H1 (cell line): ENCODE measurements around the gene KCTD15. TPM values are rescaled to one million over a fixed set of nuclear protein-coding genes. Genes with fewer than 3 reads are reported as not detected.

Experiments used
- CTCF ChIA-PET: fragments of 300-600 bp; sonication (Branson Sonifier 250); formaldehyde crosslinking; loops from one replicate; lab custom pipeline; 2021; ENCODE audit not compliant: partially characterized antibody; lab: Charles Lee
- POLR2A ChIA-PET: fragments of 300-600 bp; sonication (Branson Sonifier 250); formaldehyde crosslinking; loops from one replicate; lab custom pipeline; 2021; ENCODE audit warnings: inconsistent platforms; ENCODE audit not compliant: partially characterized antibody; lab: Charles Lee
- DNase-seq, 2 experiments: peaks; one replicate each; pipeline versions ENCODE4 v3.0.0 to v3.0.0-alpha.2; 2010 to 2022; ENCODE audit warnings: low spot score in 2 of 2, low read depth in 1 of 2, mixed read lengths in 1 of 2
- FAIRE-seq: peaks from 2 replicates; lab custom pipeline; 2011; peaks lifted over from hg19 to GRCh38; lab: Jason Lieb, UNC
- H2AFZ ChIP-seq: 2 replicates; pipeline ENCODE4 v1.8.1; 2012; ENCODE audit warnings: low read length, inconsistent platforms
- H2AK5ac ChIP-seq: 2 replicates; pipeline ENCODE4 v1.6.1; 2013; ENCODE audit warnings: low read depth, low read length
- H2BK120ac ChIP-seq: replicated peaks from 2 replicates; pipeline ENCODE3; 2013; ENCODE audit warnings: low read depth, low read length, inconsistent platforms
- H2BK12ac ChIP-seq: 2 replicates; pipeline ENCODE4 v1.6.1; 2013; ENCODE audit warnings: low read depth, low read length
- H2BK15ac ChIP-seq: 2 replicates; pipeline ENCODE4 v1.6.1; 2013; ENCODE audit warnings: low read length
- H2BK20ac ChIP-seq: 2 replicates; pipeline ENCODE4 v1.6.1; 2013; ENCODE audit warnings: low read length
- H2BK5ac ChIP-seq: 2 replicates; pipeline ENCODE4 v1.6.1; 2013; ENCODE audit warnings: low read depth, low read length
- H3K14ac ChIP-seq: 2 replicates; pipeline ENCODE4 v1.6.1; 2013; ENCODE audit warnings: inconsistent platforms; ENCODE audit not compliant: insufficient read length
- H3K18ac ChIP-seq: 2 replicates; pipeline ENCODE4 v1.6.1; 2013; ENCODE audit warnings: low read length; ENCODE audit errors: extremely low read depth
- H3K23ac ChIP-seq: 2 replicates; pipeline ENCODE4 v1.6.1; 2013; ENCODE audit warnings: inconsistent platforms; ENCODE audit not compliant: insufficient read length
- H3K23me2 ChIP-seq: 2 replicates; pipeline ENCODE4 v1.6.1; 2013; ENCODE audit warnings: low read depth, low read length
- H3K27ac ChIP-seq: 2 replicates; pipeline ENCODE4 v1.6.1; 2011; ENCODE audit warnings: low read depth, low read length, inconsistent platforms
- H3K27me3 ChIP-seq, 4 experiments: replicated peaks in 1 of 4; 1 replicate in 1 of 4; 2 replicates in 3 of 4; pipeline versions ENCODE4 v1.6.1 to v1.8.1; 2011 to 2013; ENCODE audit warnings: low read length in 3 of 4, mild to moderate bottlenecking in 3 of 4, inconsistent platforms in 2 of 4, mixed read lengths in 2 of 4, moderate library complexity in 1 of 4; ENCODE audit not compliant: control insufficient read depth in 3 of 4, insufficient read depth in 3 of 4; ENCODE audit errors: extremely low read depth in 1 of 4
- H3K36me3 ChIP-seq, 4 experiments: 2 replicates each; pipeline versions ENCODE4 v1.6.1 to v1.8.1; 2011 to 2013; ENCODE audit warnings: mild to moderate bottlenecking in 4 of 4, low read length in 3 of 4, moderate library complexity in 2 of 4, control low read depth in 1 of 4, inconsistent platforms in 1 of 4; ENCODE audit not compliant: insufficient read depth in 4 of 4, control insufficient read depth in 2 of 4
- H3K4ac ChIP-seq: replicated peaks from 2 replicates; pipeline ENCODE3; 2013; ENCODE audit warnings: low read length, low read depth, mixed read lengths, inconsistent platforms; ENCODE audit not compliant: insufficient read length
- H3K4me1 ChIP-seq, 4 experiments: replicated peaks in 1 of 4; 1 replicate in 1 of 4; 2 replicates in 3 of 4; pipeline versions ENCODE4 v1.6.1 to v1.8.1; 2011 to 2013; ENCODE audit warnings: low read length in 3 of 4, inconsistent platforms in 2 of 4, mixed read lengths in 1 of 4; ENCODE audit not compliant: insufficient read depth in 4 of 4, control insufficient read depth in 3 of 4
- H3K4me2 ChIP-seq, 2 experiments: 2 replicates each; pipeline versions ENCODE4 v1.6.1 to v1.8.1; 2011 to 2013; ENCODE audit warnings: low read depth in 2 of 2, low read length in 2 of 2, control low read depth in 1 of 2, inconsistent platforms in 1 of 2, mild to moderate bottlenecking in 1 of 2; ENCODE audit not compliant: insufficient read depth in 1 of 2
- H3K4me3 ChIP-seq, 4 experiments: fragments of 200-600, 300-600 bp in 1 of 4; sonication (generic), shearing (Covaris generic), sonication (Bioruptor Twin) in 1 of 4; 2 replicates each; pipeline versions ENCODE4 v1.5.1 to v1.8.1; 2011 to 2016; ENCODE audit warnings: low read length in 4 of 4, low read depth in 3 of 4, control low read depth in 2 of 4, inconsistent platforms in 2 of 4, mild to moderate bottlenecking in 2 of 4, mixed read lengths in 1 of 4, moderate library complexity in 1 of 4; ENCODE audit not compliant: insufficient read depth in 2 of 4; ENCODE audit errors: extremely low read depth in 1 of 4
- H3K56ac ChIP-seq: replicated peaks from 2 replicates; pipeline ENCODE3; 2013; ENCODE audit warnings: low read depth, mild to moderate bottlenecking, mixed read lengths, low read length, inconsistent platforms; ENCODE audit not compliant: insufficient read length
- H3K79me1 ChIP-seq: 2 replicates; pipeline ENCODE4 v1.6.1; 2013; ENCODE audit warnings: low read depth, low read length, control low read depth
- H3K79me2 ChIP-seq, 2 experiments: 2 replicates each; pipeline versions ENCODE4 v1.6.1 to v1.8.1; 2012 to 2013; ENCODE audit warnings: low read length in 2 of 2, mild to moderate bottlenecking in 2 of 2, inconsistent platforms in 1 of 2; ENCODE audit not compliant: insufficient read depth in 2 of 2, control insufficient read depth in 1 of 2
- H3K9ac ChIP-seq, 4 experiments: replicated peaks in 1 of 4; 1 replicate in 1 of 4; 2 replicates in 3 of 4; pipeline versions ENCODE4 v1.6.1 to v1.8.1; 2011 to 2013; ENCODE audit warnings: low read depth in 3 of 4, low read length in 3 of 4, control low read depth in 2 of 4, mild to moderate bottlenecking in 2 of 4, moderate library complexity in 2 of 4, inconsistent platforms in 1 of 4; ENCODE audit errors: extremely low read depth in 1 of 4
- H3K9me3 ChIP-seq, 2 experiments: 2 replicates each; pipeline versions ENCODE4 v1.6.1 to v1.8.1; 2012 to 2013; ENCODE audit warnings: mild to moderate bottlenecking in 2 of 2, moderate library complexity in 2 of 2, control low read depth in 1 of 2, inconsistent platforms in 1 of 2, low read depth in 1 of 2, low read length in 1 of 2, mixed read lengths in 1 of 2; ENCODE audit not compliant: insufficient read depth in 2 of 2
- H4K20me1 ChIP-seq, 2 experiments: replicated peaks in 1 of 2; 2 replicates each; pipeline versions ENCODE3 to v1.8.1; 2011 to 2013; ENCODE audit warnings: inconsistent platforms in 2 of 2, low read length in 2 of 2, mild to moderate bottlenecking in 1 of 2; ENCODE audit not compliant: insufficient read depth in 2 of 2, control insufficient read depth in 1 of 2
- H4K5ac ChIP-seq: 2 replicates; pipeline ENCODE4 v1.6.1; 2013; ENCODE audit warnings: low read length, low read depth, mixed read lengths, inconsistent platforms; ENCODE audit not compliant: insufficient read length
- H4K8ac ChIP-seq: 2 replicates; pipeline ENCODE4 v1.8.0; 2013; ENCODE audit warnings: mild to moderate bottlenecking, moderate library complexity, low read length, inconsistent platforms; ENCODE audit not compliant: insufficient read depth; ENCODE audit errors: extremely low read depth
- H4K91ac ChIP-seq: replicated peaks from 2 replicates; pipeline ENCODE3; 2013; ENCODE audit warnings: low read length, mixed read lengths, inconsistent platforms; ENCODE audit not compliant: insufficient read length
- BACH1 ChIP-seq: IDR thresholded peaks from 2 replicates; pipeline ENCODE4 v1.6.1; 2012; ENCODE audit warnings: low read length, improper control_type of control experiment
- BCL11A ChIP-seq, 2 experiments: IDR thresholded peaks; one replicate each; pipeline ENCODE4 v1.6.1; 2011; ENCODE audit warnings: low read depth in 2 of 2, low read length in 2 of 2, mild to moderate bottlenecking in 2 of 2
- CTBP2 ChIP-seq: IDR thresholded peaks from 2 replicates; pipeline ENCODE4 v1.7.0; 2011; ENCODE audit warnings: borderline replicate concordance, mild to moderate bottlenecking, moderate library complexity, mixed read lengths, low read length; ENCODE audit not compliant: insufficient read depth, insufficient read length
- EGR1 ChIP-seq: IDR thresholded peaks from 2 replicates; pipeline ENCODE4 v1.6.1; 2011; ENCODE audit warnings: low read depth, low read length, borderline replicate concordance
- EP300 ChIP-seq, 2 experiments: IDR thresholded peaks; 1 replicate in 1 of 2; 2 replicates in 1 of 2; pipeline ENCODE4 v1.6.1; 2011 to 2012; ENCODE audit warnings: low read depth in 2 of 2, low read length in 2 of 2, mild to moderate bottlenecking in 2 of 2, borderline replicate concordance in 1 of 2, inconsistent platforms in 1 of 2, moderate library complexity in 1 of 2
- EZH2 ChIP-seq: fragments of 200-600 bp; sonication (generic); IDR thresholded peaks from 2 replicates; pipeline ENCODE4 v1.7.1; 2012; ENCODE audit warnings: low read depth, mild to moderate bottlenecking, moderate library complexity, low read length, inconsistent platforms; ENCODE audit not compliant: severe bottlenecking
- GABPA ChIP-seq: IDR thresholded peaks from 2 replicates; pipeline ENCODE4 v1.6.1; 2011; ENCODE audit warnings: mild to moderate bottlenecking, low read length, moderate library complexity, borderline replicate concordance; ENCODE audit not compliant: insufficient read depth
- HDAC2 ChIP-seq, 2 experiments: fragments of 300-600 bp in 1 of 2; sonication (generic) in 1 of 2; IDR thresholded peaks; 2 replicates each; pipeline ENCODE4 v1.6.1; 2011 to 2012; ENCODE audit warnings: low read depth in 2 of 2, low read length in 2 of 2, mild to moderate bottlenecking in 2 of 2, moderate library complexity in 2 of 2, borderline replicate concordance in 1 of 2, inconsistent platforms in 1 of 2
- JUN ChIP-seq: IDR thresholded peaks from 2 replicates; pipeline ENCODE4 v1.6.1; 2011; ENCODE audit warnings: low read depth, mild to moderate bottlenecking, improper control_type of control experiment, low read length
- KDM1A ChIP-seq: fragments of 200-600, 300-600 bp; sonication (generic); IDR thresholded peaks from 2 replicates; pipeline ENCODE4 v1.7.1; 2016; ENCODE audit warnings: mild to moderate bottlenecking, low read length, borderline replicate concordance
- POLR2A ChIP-seq, 2 experiments: IDR thresholded peaks; 1 replicate in 1 of 2; 2 replicates in 1 of 2; pipeline ENCODE4 v1.6.1; 2011; ENCODE audit warnings: low read depth in 2 of 2, low read length in 2 of 2, mild to moderate bottlenecking in 2 of 2; ENCODE audit errors: control extremely low read depth in 1 of 2
- TEAD4 ChIP-seq: IDR thresholded peaks from 2 replicates; pipeline ENCODE4 v1.6.1; 2012; ENCODE audit warnings: low read depth, low read length, inconsistent platforms, mixed read lengths
- WGBS, 2 experiments: shearing (Covaris generic) in 1 of 2; methylation state at CpG; one replicate each; pipeline versions ENCODE4 v1.1.6 to v1.1.7; 2013 to 2015; ENCODE audit warnings: low lambda C conversion rate in 2 of 2, mixed read lengths in 2 of 2, inconsistent platforms in 1 of 2, low coverage in 1 of 2, missing lambda C conversion rate in 1 of 2; ENCODE audit not compliant: insufficient replicate concordance in 2 of 2, insufficient coverage in 1 of 2, insufficient read length in 1 of 2; ENCODE audit errors: extremely low coverage in 1 of 2, missing lambda C conversion rate in 1 of 2; 5-methylcytosine and 5-hydroxymethylcytosine counted together
- polyA plus RNA-seq, 7 experiments: library from polyadenylated mRNA; depleted of rRNA in 3 of 7; stranded (reverse) in 5 of 7; unstranded in 2 of 7; fragments of >200 nt in 5 of 7; fragments of 200-250 nt in 2 of 7; gene quantifications; 1 replicate in 5 of 7; 2 replicates in 1 of 7; 4 replicates in 1 of 7; pipeline versions ENCODE4 v1.2.1 to v1.2.3, GENCODE V29; 2011 to 2013; ENCODE audit warnings: missing spikeins in 2 of 7, mixed read lengths in 2 of 7
- total RNA-seq: library from RNA; stranded (reverse); fragmentation: NEBNext Ultra II Directional; extraction: Animal tissue kit (Norgen Biotek cat#: 25700); gene quantifications from 2 replicates; pipeline ENCODE4 v1.2.1, GENCODE V29; 2021
- TF ChIP-seq, protein P1 (sequence below): IDR thresholded peaks from 2 replicates; pipeline ENCODE4 v1.6.1; 2011; ENCODE audit warnings: low read depth, mild to moderate bottlenecking, low read length; ENCODE audit not compliant: insufficient read depth

The KCTD15 gene
- total and polyA plus RNA-seq, 2 of the 8 experiments (the other 6 are each of a cell fraction or from before 2014, with no cell fraction given): 25.1 to 27.0 TPM

DNA sequence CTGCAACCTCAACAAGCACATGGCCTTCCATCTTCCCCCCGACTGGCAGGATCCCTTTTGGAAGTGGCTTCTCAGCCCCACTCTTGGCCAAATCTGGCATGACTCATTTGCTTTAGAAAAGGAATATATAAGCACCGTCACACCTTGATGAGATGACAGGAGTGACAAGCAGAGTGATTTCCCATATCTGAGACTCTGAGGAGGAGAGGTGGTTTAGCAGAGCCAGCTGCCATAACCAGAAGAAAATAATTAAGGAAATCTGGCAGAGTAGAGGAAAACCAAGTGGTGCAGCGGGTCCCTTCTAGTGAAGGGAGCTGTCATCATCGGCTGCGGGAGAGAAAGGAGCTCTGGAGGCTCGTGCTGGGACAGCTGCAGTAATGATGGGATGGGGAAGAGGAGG is 27.5 kb upstream of the KCTD15 start:
- FAIRE-seq: no peak
- H3K18ac ChIP-seq: no peak overlapping the region
- no peak overlapping the region for H2BK20ac ChIP-seq
- no peak overlapping the region for H3K14ac ChIP-seq
- no peaks in the 10 kb centered on the region for H3K27me3 ChIP-seq
- H3K9me3 ChIP-seq: no peaks in the 10 kb centered on the region
- H2BK12ac ChIP-seq: no peak overlapping the region
- H3K4me1 ChIP-seq: no peaks in the 10 kb centered on the region
- H3K56ac ChIP-seq: no peak overlapping the region
- no peak overlapping the region for H3K4me3 ChIP-seq
- no peak overlapping the region for H3K4ac ChIP-seq
- no peaks in the 10 kb centered on the region for H3K23me2 ChIP-seq
- peaks cover 7 to 10% of the 10 kb centered on the region in 2 experiments for H4K20me1 ChIP-seq
- WGBS, 2 experiments: 79% methylated on average over 6 of the region's 6 CpGs; no CpG with 5 or more reads in 1 of the 2 experiments
- H3K79me1 ChIP-seq: no peaks in the 10 kb centered on the region
- DNase-seq: no peak
- no peak overlapping the region for H4K8ac ChIP-seq
- no peak overlapping the region for H3K27ac ChIP-seq
- H3K9ac ChIP-seq: no peak overlapping the region
- no peak overlapping the region for H2AK5ac ChIP-seq
- no peak overlapping the region for H2BK15ac ChIP-seq
- no peak overlapping the region for H3K4me2 ChIP-seq
- peaks cover 0 to 5% (median 0%) of the 10 kb centered on the region in 4 experiments; a peak in 2 of 8 replicates for H3K36me3 ChIP-seq
- ChIA-PET POLR2A (no interaction called here), CTCF (interaction anchor here (1.0 to 6.3 kb wide), 15 partner anchors 10 to 528 kb away, joined by 3 to 79 read pairs (median 9); no protein-coding TSS in a partner anchor)
- no peak overlapping the region for H4K5ac ChIP-seq
- H2BK5ac ChIP-seq: no peak overlapping the region
- H3K79me2 ChIP-seq: no peaks in the 10 kb centered on the region
- H2AFZ ChIP-seq: no peak overlapping the region
- H2BK120ac ChIP-seq: no peak overlapping the region
- no peak overlapping the region for H3K23ac ChIP-seq
- H4K91ac ChIP-seq: no peak overlapping the region
- no peak for TF ChIP-seq KDM1A
- TF ChIP-seq CTBP2: no peak
- TF ChIP-seq EZH2: no peak
- TF ChIP-seq POLR2A (IDR thresholded peaks at IDR 0.05; ENCODE audit: control extremely low read depth in 1 of 2, low read depth in 2 of 2, low read length in 2 of 2): no peak
- no peak for TF ChIP-seq GABPA
- no peak for TF ChIP-seq EGR1
- TF ChIP-seq BACH1: no peak
- no peak for TF ChIP-seq TEAD4
- TF ChIP-seq, protein P1, sequence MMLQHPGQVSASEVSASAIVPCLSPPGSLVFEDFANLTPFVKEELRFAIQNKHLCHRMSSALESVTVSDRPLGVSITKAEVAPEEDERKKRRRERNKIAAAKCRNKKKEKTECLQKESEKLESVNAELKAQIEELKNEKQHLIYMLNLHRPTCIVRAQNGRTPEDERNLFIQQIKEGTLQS: no peak
- TF ChIP-seq HDAC2 (IDR thresholded peaks at IDR 0.05; ENCODE audit: borderline replicate concordance in 1 of 2, low read depth in 2 of 2, low read length in 2 of 2): no peak
- no peak for TF ChIP-seq BCL11A (IDR thresholded peaks at IDR 0.05; ENCODE audit: low read depth in 2 of 2, low read length in 2 of 2)
- no peak for TF ChIP-seq JUN
- no peak for TF ChIP-seq EP300 (IDR thresholded peaks at IDR 0.05; ENCODE audit: borderline replicate concordance in 1 of 2, low read depth in 2 of 2, low read length in 2 of 2)
